Endothelial cell of umbilical vein (primary cell): ENCODE results near the gene SLC6A16. TPM values are rescaled to one million over a fixed set of nuclear protein-coding genes. Genes with fewer than 3 reads are reported as not detected.

Experiments
- BruUV-seq: library from RNA; stranded (reverse); fragments of 400-500 nt; replicated peaks from 2 replicates; lab custom pipeline; 2021; lab: Mats Ljungman, UMichigan
- CTCF ChIA-PET: fragments of 300-600, 350-600 bp; sonication (Branson Sonifier 250); formaldehyde crosslinking; loops from one replicate; lab custom pipeline; 2021; ENCODE audit warnings: antibody characterized with exemption, inconsistent platforms; lab: Charles Lee
- POLR2A ChIA-PET: fragments of 300-600, 350-600 bp; sonication (Branson Sonifier 250); formaldehyde crosslinking; loops from one replicate; lab custom pipeline; 2021; ENCODE audit warnings: antibody characterized with exemption, inconsistent platforms; lab: Charles Lee
- DNase-seq: peaks from one replicate; pipeline ENCODE4 v3.0.0-alpha.2; 2011; ENCODE audit warnings: low read depth, low spot score
- FAIRE-seq: peaks from 2 replicates; lab custom pipeline; 2011; peaks lifted over from hg19 to GRCh38; lab: Jason Lieb, UNC
- H2AFZ ChIP-seq: 2 replicates; pipeline ENCODE4 v1.6.0; 2012; ENCODE audit warnings: low read depth, low read length, control low read depth, inconsistent platforms
- H3K27ac ChIP-seq: 2 replicates; pipeline ENCODE4 v1.5.1; 2011; ENCODE audit warnings: low read depth, mild to moderate bottlenecking, control low read depth, low read length, moderate library complexity; ENCODE audit not compliant: insufficient read depth
- H3K27me3 ChIP-seq, 2 experiments: 2 replicates each; pipeline versions ENCODE4 v1.6.0 to v1.6.1; 2011; ENCODE audit warnings: low read length in 2 of 2, mixed read lengths in 1 of 2; ENCODE audit not compliant: control insufficient read depth in 2 of 2, insufficient read depth in 2 of 2
- H3K36me3 ChIP-seq, 2 experiments: 2 replicates in 1 of 2; 3 replicates in 1 of 2; pipeline ENCODE4 v1.5.1; 2011; ENCODE audit warnings: low read length in 2 of 2, mild to moderate bottlenecking in 1 of 2, moderate library complexity in 1 of 2; ENCODE audit not compliant: control insufficient read depth in 2 of 2, insufficient read depth in 2 of 2; ENCODE audit errors: extremely low read depth in 1 of 2
- H3K4me1 ChIP-seq: 3 replicates; pipeline ENCODE4 v1.5.1; 2011; ENCODE audit warnings: mild to moderate bottlenecking, low read length; ENCODE audit not compliant: control insufficient read depth, insufficient read depth; ENCODE audit errors: extremely low read depth
- H3K4me2 ChIP-seq: 2 replicates; pipeline ENCODE4 v1.6.1; 2011; ENCODE audit warnings: low read length, control low read depth, mixed read lengths; ENCODE audit not compliant: insufficient read depth
- H3K4me3 ChIP-seq, 3 experiments: fragments of 200-600 bp in 1 of 3; sonication (generic), shearing (Covaris generic) in 1 of 3; replicated peaks in 1 of 3; 2 replicates each; pipeline ENCODE4 v1.5.1; 2011 to 2016; ENCODE audit warnings: control low read depth in 3 of 3, low read length in 3 of 3, mild to moderate bottlenecking in 2 of 3, inconsistent platforms in 1 of 3, low read depth in 1 of 3, moderate library complexity in 1 of 3; ENCODE audit not compliant: insufficient read depth in 1 of 3
- H3K79me2 ChIP-seq: 2 replicates; pipeline ENCODE4 v1.6.0; 2012; ENCODE audit warnings: low read length, inconsistent platforms; ENCODE audit not compliant: control insufficient read depth, insufficient read depth
- H3K9ac ChIP-seq: replicated peaks from 2 replicates; pipeline ENCODE3; 2011; ENCODE audit warnings: low read length, control low read depth; ENCODE audit not compliant: insufficient read depth; ENCODE audit errors: extremely low read depth
- H3K9me1 ChIP-seq: replicated peaks from 3 replicates; pipeline ENCODE4 v1.6.0; 2011; ENCODE audit warnings: mild to moderate bottlenecking, low read length; ENCODE audit not compliant: control insufficient read depth, insufficient read depth; ENCODE audit errors: extremely low read depth
- H3K9me3 ChIP-seq: replicated peaks from 2 replicates; pipeline ENCODE4 v1.5.1; 2012; ENCODE audit warnings: low read length, inconsistent platforms; ENCODE audit not compliant: control insufficient read depth, insufficient read depth
- H4K20me1 ChIP-seq: replicated peaks from 2 replicates; pipeline ENCODE3; 2011; ENCODE audit warnings: mild to moderate bottlenecking, low read length; ENCODE audit not compliant: control insufficient read depth, insufficient read depth; ENCODE audit errors: extremely low read depth
- CTCF ChIP-seq, 2 donors: IDR thresholded peaks; 1 replicate in 1 of 2; 2 replicates in 1 of 2; pipeline ENCODE4 v1.5.1; 2011; ENCODE audit warnings: low read length in 2 of 2, mild to moderate bottlenecking in 2 of 2, moderate library complexity in 2 of 2, control low read depth in 1 of 2, inconsistent platforms in 1 of 2, low read depth in 1 of 2; ENCODE audit not compliant: insufficient read depth in 1 of 2; ENCODE audit errors: extremely low read depth in 1 of 2
- EZH2 ChIP-seq: IDR thresholded peaks from 2 replicates; pipeline ENCODE4 v1.6.1; 2012; ENCODE audit warnings: borderline replicate concordance, low read depth, mild to moderate bottlenecking, moderate library complexity, low read length, inconsistent platforms; ENCODE audit not compliant: severe bottlenecking
- FOS ChIP-seq: IDR thresholded peaks from 2 replicates; pipeline ENCODE4 v1.6.1; 2011; ENCODE audit warnings: mild to moderate bottlenecking, low read length, moderate library complexity, borderline replicate concordance; ENCODE audit not compliant: insufficient read depth
- GATA2 ChIP-seq: IDR thresholded peaks from 2 replicates; pipeline ENCODE4 v1.7.0; 2011; ENCODE audit warnings: low read depth, mild to moderate bottlenecking, moderate library complexity, mixed read lengths, low read length; ENCODE audit not compliant: insufficient read length, insufficient read depth
- JUN ChIP-seq: IDR thresholded peaks from 2 replicates; pipeline ENCODE4 v1.6.1; 2011; ENCODE audit warnings: borderline replicate concordance, low read depth; ENCODE audit not compliant: insufficient read length, insufficient read depth
- MAX ChIP-seq: IDR thresholded peaks from 2 replicates; pipeline ENCODE4 v1.6.1; 2011; ENCODE audit not compliant: insufficient read depth, insufficient read length
- MYC ChIP-seq: IDR thresholded peaks from one replicate; pipeline ENCODE4 v1.6.1; 2011; ENCODE audit warnings: mild to moderate bottlenecking, low read depth, low read length
- POLR2A ChIP-seq: IDR thresholded peaks from 2 replicates; pipeline ENCODE4 v1.6.1; 2012; ENCODE audit warnings: low read depth, mild to moderate bottlenecking, control low read depth, low read length
- POLR2AphosphoS5 ChIP-seq: IDR thresholded peaks from 2 replicates; pipeline ENCODE4 v1.6.1; 2012; ENCODE audit warnings: low read depth, mild to moderate bottlenecking, control low read depth, low read length, moderate library complexity; ENCODE audit not compliant: insufficient read depth
- dilution Hi-C: fragments of 300-500 bp; cut with MboI; formaldehyde crosslinking; loops from one replicate; pipeline ENCODE4 v1.15.0; 2019; ENCODE audit warnings: low sequenced_read_pairs; ENCODE audit not compliant: extremely low pct_ligation_motif_present
- intact Hi-C: fragments of 100-400 bp; cut with micrococcal nuclease; formaldehyde crosslinking; loops from one replicate; pipeline ENCODE4 v1.10.0; 2022
- polyA plus RNA-seq, 4 experiments: library from polyadenylated mRNA; depleted of rRNA in 3 of 4; stranded (reverse) in 3 of 4; unstranded in 1 of 4; fragments of >200 nt; gene quantifications; 2 replicates each; pipeline versions ENCODE4 v1.2.1 to v1.2.3, GENCODE V29; 2011 to 2012; ENCODE audit warnings: missing spikeins in 1 of 4
- total RNA-seq: library from RNA; stranded (reverse); gene quantifications from 2 replicates; pipeline ENCODE4 v1.2.3, GENCODE V29; 2021

The SLC6A16 gene
- total and polyA plus RNA-seq, 2 donors (not counting 3 experiments of a cell fraction or from before 2014, with no cell fraction given), result 1.1 to 1.6 TPM

DNA sequence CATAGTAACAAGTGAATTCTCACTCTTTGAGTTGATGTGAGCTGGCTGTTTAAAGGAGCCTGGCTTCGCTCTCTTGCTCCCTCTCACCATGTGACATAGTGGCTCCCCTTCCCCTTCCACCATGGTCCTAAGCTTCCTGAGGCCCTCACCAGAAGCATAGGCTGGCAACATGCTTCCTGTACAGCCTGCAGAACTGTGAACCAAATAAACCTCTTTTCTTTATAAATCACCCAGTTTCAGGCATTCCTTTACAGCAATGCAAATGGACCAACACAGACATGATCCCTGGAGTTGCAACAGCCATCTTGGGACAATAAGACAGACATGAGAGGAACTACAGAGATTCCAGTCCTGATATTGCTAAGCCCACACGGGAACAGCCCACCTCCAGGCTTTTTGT, 24.6 kb upstream of the SLC6A16 start:
- no peak overlapping the region for H3K9ac ChIP-seq
- no peaks in the 10 kb centered on the region for H3K27me3 ChIP-seq
- POLR2A ChIA-PET, result interaction anchor here (0.8 kb wide), 1 partner anchor 13 kb away, joined by 3 read pairs; no protein-coding TSS in a partner anchor
- no peaks in the 10 kb centered on the region for H3K4me1 ChIP-seq
- H3K9me3 ChIP-seq, result no peaks in the 10 kb centered on the region
- no peak overlapping the region for H3K4me3 ChIP-seq
- H2AFZ ChIP-seq, result no peak overlapping the region
- H3K9me1 ChIP-seq, result no peaks in the 10 kb centered on the region
- DNase-seq (no peak), FAIRE-seq (no peak)
- dilution Hi-C loops (no loop called here), intact Hi-C loops (no loop called here)
- CTCF ChIA-PET, result no interaction called here
- H3K27ac ChIP-seq, result no peak overlapping the region
- H3K79me2 ChIP-seq, result no peaks in the 10 kb centered on the region
- BruUV-seq, result no TSS peak
- TF ChIP-seq POLR2A (no peak), EZH2 (no peak), POLR2AphosphoS5 (no peak), FOS (no peak), MYC (no peak), GATA2 (no peak), CTCF (IDR thresholded peaks at IDR 0.05; ENCODE audit: extremely low read depth in 1 of 2, insufficient read depth in 1 of 2, low read depth in 1 of 2, low read length in 2 of 2) (no peak), JUN (no peak), MAX (no peak)
- peaks cover 35 to 58% of the 10 kb centered on the region in 2 experiments for H3K36me3 ChIP-seq
- no peaks in the 10 kb centered on the region for H4K20me1 ChIP-seq
- H3K4me2 ChIP-seq, result no peak overlapping the region
